ENCODE data around the gene HNRNPA3. TPM values are rescaled to one million over a fixed set of nuclear protein-coding genes. Genes with fewer than 3 reads are reported as not detected.
"Not testable (repeated sequence)": the region's sequence is repeated elsewhere in the genome, so short reads cannot be mapped to it uniquely, and the experiment has no call there.

Gene HNRNPA3
- total and polyA plus RNA-seq, 4 donors, result 51.1 to 374 (median 228) TPM

DNA sequence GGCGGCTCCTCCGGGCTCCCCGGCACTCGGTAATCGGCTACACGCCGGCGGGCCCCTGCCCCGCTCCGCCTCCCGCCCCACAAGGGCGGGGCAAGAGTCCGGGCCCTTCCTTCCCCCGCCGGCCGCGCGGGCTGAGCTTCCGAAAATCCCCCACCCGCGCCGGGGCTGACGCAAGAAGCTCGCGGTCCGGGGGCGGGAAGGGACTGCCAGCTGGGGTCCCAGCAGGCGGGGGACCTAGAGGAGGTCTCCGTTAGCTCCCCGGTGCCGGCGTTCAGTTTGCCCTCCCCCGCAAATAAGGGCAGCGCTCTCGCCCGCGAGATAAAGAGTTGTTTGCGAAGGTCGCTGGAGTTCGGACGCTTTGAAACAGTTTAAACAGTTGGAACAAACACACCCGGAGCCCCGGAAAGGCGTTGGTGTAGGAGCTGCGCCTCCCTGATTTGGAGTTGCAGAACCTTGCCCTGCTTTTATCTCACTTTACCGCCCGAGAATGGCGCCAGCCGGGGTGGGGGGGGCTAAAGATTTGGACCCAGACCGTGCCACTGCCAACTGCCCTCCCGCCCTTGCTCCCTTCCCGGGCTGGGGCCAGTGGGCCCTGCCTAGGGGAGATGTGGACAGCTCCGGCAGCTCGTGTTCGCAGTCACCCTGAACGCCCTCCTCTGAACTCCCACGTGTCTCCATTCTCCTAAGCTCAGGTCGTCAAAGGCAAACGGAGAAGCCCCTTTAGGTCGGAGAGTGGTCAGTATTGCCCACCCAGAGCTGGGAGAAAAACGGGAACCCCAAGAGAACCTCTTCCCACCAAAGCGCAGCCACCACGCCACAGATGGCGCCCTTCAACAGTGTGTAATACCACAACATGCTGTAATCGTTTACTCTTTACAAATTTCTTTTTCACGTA is 52.3 kb downstream of the HNRNPA3 start, which contains the start of gene NFE2L2:
Gene NFE2L2, minus strand, starts transcription at position 35 of the 895 bp plus-strand sequence. CDS start 151 bp downstream, outside the sequence.
- peaks cover 9% of the 10 kb centered on the region for H3K4me1 ChIP-seq (ENCODE audit: control insufficient read depth, insufficient read depth, low read length)
- 0% methylated on average over 55 of the region's 66 CpGs for WGBS (ENCODE audit: insufficient coverage)
- H3K9me3 ChIP-seq (ENCODE audit: control insufficient read depth, insufficient read depth, low read length), result no peaks in the 10 kb centered on the region
- H3K27ac ChIP-seq (ENCODE audit: low read depth, low read length), result peak within 1 kb of the TSS; percentile 100
- DNase-seq (ENCODE audit: low read depth in 4 of 6, low spot score in 6 of 6), result peak; percentile 53 to 95 (median 76)
- no peaks in the 10 kb centered on the region for H3K27me3 ChIP-seq (ENCODE audit: control insufficient read depth, insufficient read depth, low read length)
- no peaks in the 10 kb centered on the region for H3K36me3 ChIP-seq (ENCODE audit: control insufficient read depth, insufficient read depth, low read length)
- H3K4me3 ChIP-seq (ENCODE audit: low read depth, low read length), result peak within 1 kb of the TSS; percentile 90

GRCh38 chr2:177265824-177266817 is 53.5 kb downstream of the HNRNPA3 start:
- Histone ChIP-seq H3K9me3 (ENCODE audit: control insufficient read depth, insufficient read depth, low read length) (no peaks in the 10 kb centered on the region), H3K27ac (ENCODE audit: low read depth, low read length) (peak overlapping the region; percentile 100), H3K36me3 (ENCODE audit: control insufficient read depth, insufficient read depth, low read length) (no peaks in the 10 kb centered on the region), H3K27me3 (ENCODE audit: control insufficient read depth, insufficient read depth, low read length) (no peaks in the 10 kb centered on the region), H3K4me1 (ENCODE audit: control insufficient read depth, insufficient read depth, low read length) (peaks cover 5% of the 10 kb centered on the region), H3K4me3 (ENCODE audit: low read depth, low read length) (peak overlapping the region; percentile 90)
- no CpG with 5 or more reads among the region's 4 CpGs for WGBS (ENCODE audit: insufficient coverage)
- no peak for DNase-seq (ENCODE audit: low read depth in 4 of 6, low spot score in 6 of 6)

DNA sequence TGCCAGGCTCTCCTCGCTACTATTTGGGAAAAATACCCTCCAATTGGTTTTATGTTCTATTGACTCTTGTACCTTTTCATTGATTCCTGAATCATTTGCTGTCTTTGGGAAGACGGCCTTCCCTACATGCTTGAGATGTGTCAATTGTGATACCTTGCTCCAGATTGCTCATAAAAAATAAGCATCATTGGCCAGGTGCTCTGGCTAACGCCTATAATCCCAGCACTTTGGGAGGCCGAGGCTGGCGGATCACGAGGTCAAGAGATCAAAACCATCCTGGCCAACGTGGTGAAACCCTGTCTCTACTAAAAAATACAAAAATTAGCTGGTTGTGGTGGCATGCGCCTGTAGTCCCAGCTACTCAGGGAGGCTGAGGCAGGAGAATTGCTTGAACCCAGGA is 54.4 kb downstream of the HNRNPA3 start:
- not testable (repeated sequence) for H3K27ac ChIP-seq (ENCODE audit: low read depth, low read length); H3K4me3 ChIP-seq (ENCODE audit: low read depth, low read length); H3K4me1 ChIP-seq (ENCODE audit: control insufficient read depth, insufficient read depth, low read length); H3K36me3 ChIP-seq (ENCODE audit: control insufficient read depth, insufficient read depth, low read length); H3K27me3 ChIP-seq (ENCODE audit: control insufficient read depth, insufficient read depth, low read length); DNase-seq (ENCODE audit: low read depth in 4 of 6, low spot score in 6 of 6); H3K9me3 ChIP-seq (ENCODE audit: control insufficient read depth, insufficient read depth, low read length)
- 100% methylated on average over 2 of the region's 8 CpGs for WGBS (ENCODE audit: insufficient coverage)

DNA sequence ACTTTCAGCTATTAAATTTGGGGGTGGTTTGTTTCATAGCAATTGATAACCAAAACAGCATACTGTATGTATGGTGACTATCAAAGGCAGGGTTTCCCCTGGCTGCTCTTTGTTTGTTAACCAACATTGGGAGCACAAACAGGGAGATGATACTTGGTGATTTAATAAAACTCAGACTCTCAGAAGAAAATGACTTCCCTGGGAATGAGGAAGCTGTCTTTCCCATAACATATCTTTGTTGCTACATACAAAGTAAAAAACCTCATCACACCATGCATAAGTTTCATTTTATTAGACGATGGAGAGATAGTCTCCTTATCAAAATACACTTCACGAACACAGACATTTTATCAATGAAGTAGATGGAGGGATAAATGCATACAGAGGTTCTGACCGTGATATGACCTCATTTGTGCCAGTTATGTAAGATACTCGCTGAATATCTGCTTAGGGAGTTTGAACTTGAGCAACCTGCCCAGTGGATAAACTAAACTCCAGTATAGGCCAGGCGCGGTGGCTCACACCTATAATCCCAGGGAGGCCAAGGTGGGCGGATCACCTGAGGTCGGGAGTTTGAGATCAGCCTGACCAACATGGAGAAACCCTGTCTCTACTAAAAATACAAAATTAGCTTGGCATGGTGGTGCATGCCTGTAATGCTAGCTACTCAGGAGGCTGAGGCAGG is 55.7 kb downstream of the HNRNPA3 start:
- peaks cover 5% of the 10 kb centered on the region for H3K4me1 ChIP-seq (ENCODE audit: control insufficient read depth, insufficient read depth, low read length)
- no peaks in the 10 kb centered on the region for H3K36me3 ChIP-seq (ENCODE audit: control insufficient read depth, insufficient read depth, low read length)
- H3K27me3 ChIP-seq (ENCODE audit: control insufficient read depth, insufficient read depth, low read length), result no peaks in the 10 kb centered on the region
- no peak overlapping the region for H3K4me3 ChIP-seq (ENCODE audit: low read depth, low read length)
- no peak for DNase-seq (ENCODE audit: low read depth in 4 of 6, low spot score in 6 of 6)
- no peak overlapping the region for H3K27ac ChIP-seq (ENCODE audit: low read depth, low read length)
- H3K9me3 ChIP-seq (ENCODE audit: control insufficient read depth, insufficient read depth, low read length), result no peaks in the 10 kb centered on the region
- WGBS (ENCODE audit: insufficient coverage), result 93% methylated on average over 3 of the region's 8 CpGs

DNA sequence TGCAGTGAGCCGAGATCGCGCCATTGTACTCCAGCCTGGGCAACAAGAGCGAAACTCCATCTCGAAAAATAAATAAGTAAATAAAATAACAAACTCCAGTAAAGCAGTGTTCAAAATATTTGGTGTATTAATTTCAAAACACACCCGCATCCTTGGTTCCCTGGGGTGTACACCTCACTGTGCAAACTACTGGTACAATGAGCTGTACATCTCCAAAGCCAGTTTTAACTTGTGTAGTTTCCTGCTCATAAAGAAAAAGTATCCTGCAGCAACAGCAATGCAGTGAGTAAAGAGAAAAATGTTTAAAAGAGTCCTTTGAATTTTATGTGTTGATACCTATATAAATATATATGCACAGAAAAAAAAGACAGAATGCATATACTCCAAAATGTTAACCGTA is 56.3 kb downstream of the HNRNPA3 start:
- WGBS (ENCODE audit: insufficient coverage), result no CpG with 5 or more reads among the region's 7 CpGs
- H3K27me3 ChIP-seq (ENCODE audit: control insufficient read depth, insufficient read depth, low read length), result no peaks in the 10 kb centered on the region
- no peak overlapping the region for H3K27ac ChIP-seq (ENCODE audit: low read depth, low read length)
- peaks cover 5% of the 10 kb centered on the region for H3K4me1 ChIP-seq (ENCODE audit: control insufficient read depth, insufficient read depth, low read length)
- no peaks in the 10 kb centered on the region for H3K36me3 ChIP-seq (ENCODE audit: control insufficient read depth, insufficient read depth, low read length)
- H3K4me3 ChIP-seq (ENCODE audit: low read depth, low read length), result no peak overlapping the region
- no peak for DNase-seq (ENCODE audit: low read depth in 4 of 6, low spot score in 6 of 6)
- no peaks in the 10 kb centered on the region for H3K9me3 ChIP-seq (ENCODE audit: control insufficient read depth, insufficient read depth, low read length)

DNA sequence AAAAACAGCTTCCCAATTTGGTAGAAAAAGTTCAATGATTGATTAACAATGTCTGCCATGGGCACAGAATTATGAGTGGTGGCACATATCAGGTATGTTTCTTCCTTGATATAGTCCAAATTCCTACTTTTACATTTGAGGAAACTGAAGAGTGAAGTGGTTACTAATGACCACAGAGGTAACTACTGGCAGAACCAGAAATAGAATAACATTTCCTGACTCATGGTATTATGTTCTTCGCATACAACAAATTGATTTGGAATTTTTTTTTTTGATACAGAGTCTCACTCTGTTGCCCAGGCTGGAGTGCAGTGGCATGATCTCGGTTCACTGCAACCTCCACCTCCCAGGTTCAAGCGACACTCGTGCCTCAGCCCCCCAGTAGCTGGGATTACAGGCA is 57.9 kb downstream of the HNRNPA3 start:
- no peaks in the 10 kb centered on the region for H3K4me1 ChIP-seq (ENCODE audit: control insufficient read depth, insufficient read depth, low read length)
- WGBS (ENCODE audit: insufficient coverage), result 100% methylated on average over 2 of the region's 4 CpGs

GRCh38 chr2:177271981-177272666 is 59.5 kb downstream of the HNRNPA3 start:
- H3K4me1 ChIP-seq (ENCODE audit: control insufficient read depth, insufficient read depth, low read length), result no peaks in the 10 kb centered on the region
- H3K27me3 ChIP-seq (ENCODE audit: control insufficient read depth, insufficient read depth, low read length), result no peaks in the 10 kb centered on the region
- H3K9me3 ChIP-seq (ENCODE audit: control insufficient read depth, insufficient read depth, low read length), result no peaks in the 10 kb centered on the region
- no peak overlapping the region for H3K27ac ChIP-seq (ENCODE audit: low read depth, low read length)
- no peak overlapping the region for H3K4me3 ChIP-seq (ENCODE audit: low read depth, low read length)
- no peak for DNase-seq (ENCODE audit: low read depth in 4 of 6, low spot score in 6 of 6)
- H3K36me3 ChIP-seq (ENCODE audit: control insufficient read depth, insufficient read depth, low read length), result no peaks in the 10 kb centered on the region
- WGBS (ENCODE audit: insufficient coverage), result no CpG with 5 or more reads among the region's 1 CpG

More for the DNA sequence above, 57.9 kb downstream of the HNRNPA3 start:
- no peak for DNase-seq (ENCODE audit: low read depth in 4 of 6, low spot score in 6 of 6)
- H3K27me3 ChIP-seq (ENCODE audit: control insufficient read depth, insufficient read depth, low read length), result no peaks in the 10 kb centered on the region
- no peak overlapping the region for H3K4me3 ChIP-seq (ENCODE audit: low read depth, low read length)
- no peaks in the 10 kb centered on the region for H3K36me3 ChIP-seq (ENCODE audit: control insufficient read depth, insufficient read depth, low read length)
- no peaks in the 10 kb centered on the region for H3K9me3 ChIP-seq (ENCODE audit: control insufficient read depth, insufficient read depth, low read length)
- H3K27ac ChIP-seq (ENCODE audit: low read depth, low read length), result no peak overlapping the region

DNA sequence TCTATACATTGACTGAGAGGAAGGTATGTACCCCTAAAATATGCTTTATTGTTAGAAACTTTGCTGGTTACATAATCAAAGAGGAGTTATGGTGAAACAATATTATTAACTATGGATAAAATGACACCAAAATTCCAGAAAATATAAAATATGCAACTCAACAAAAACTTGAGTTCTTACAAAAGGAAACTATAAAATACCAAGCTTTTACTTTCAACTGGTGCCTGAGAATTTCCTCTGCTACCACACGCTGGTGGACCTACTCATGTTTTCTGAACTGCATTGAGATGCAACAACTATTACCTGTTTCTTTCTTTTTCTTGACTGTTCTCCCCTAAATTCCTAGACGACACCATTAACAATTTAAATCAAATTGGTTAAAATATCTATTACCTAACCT is 60.2 kb downstream of the HNRNPA3 start:
- Histone ChIP-seq H3K4me3 (ENCODE audit: low read depth, low read length) (no peak overlapping the region), H3K27me3 (ENCODE audit: control insufficient read depth, insufficient read depth, low read length) (no peaks in the 10 kb centered on the region), H3K36me3 (ENCODE audit: control insufficient read depth, insufficient read depth, low read length) (no peaks in the 10 kb centered on the region), H3K27ac (ENCODE audit: low read depth, low read length) (no peak overlapping the region), H3K4me1 (ENCODE audit: control insufficient read depth, insufficient read depth, low read length) (no peaks in the 10 kb centered on the region), H3K9me3 (ENCODE audit: control insufficient read depth, insufficient read depth, low read length) (no peaks in the 10 kb centered on the region)
- 82% methylated on average over 1 of the region's 2 CpGs for WGBS (ENCODE audit: insufficient coverage)
- no peak for DNase-seq (ENCODE audit: low read depth in 4 of 6, low spot score in 6 of 6)

DNA sequence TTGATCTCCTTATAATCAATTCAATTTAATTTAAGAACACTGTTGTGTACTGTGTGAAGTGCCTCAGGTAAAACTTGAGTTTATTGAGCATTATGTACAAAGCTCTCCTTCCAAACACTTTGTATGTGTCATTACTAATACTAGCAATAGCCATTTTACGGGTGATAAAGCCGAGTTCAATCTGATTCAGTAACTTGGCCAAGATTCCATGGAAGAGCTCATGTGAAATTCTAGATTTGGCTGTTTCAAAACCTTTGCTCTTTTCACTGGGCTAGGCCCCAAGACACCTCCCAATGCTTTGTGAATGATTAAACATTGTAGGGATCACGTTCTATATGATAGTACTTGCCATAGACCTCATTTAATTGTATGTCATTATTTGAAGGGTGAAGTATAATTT is 60.8 kb downstream of the HNRNPA3 start:
- no CpG with 5 or more reads among the region's 3 CpGs for WGBS (ENCODE audit: insufficient coverage)
- no peak overlapping the region for H3K4me3 ChIP-seq (ENCODE audit: low read depth, low read length)
- no peaks in the 10 kb centered on the region for H3K4me1 ChIP-seq (ENCODE audit: control insufficient read depth, insufficient read depth, low read length)
- no peaks in the 10 kb centered on the region for H3K36me3 ChIP-seq (ENCODE audit: control insufficient read depth, insufficient read depth, low read length)
- no peak for DNase-seq (ENCODE audit: low read depth in 4 of 6, low spot score in 6 of 6)
- H3K27ac ChIP-seq (ENCODE audit: low read depth, low read length), result no peak overlapping the region
- H3K27me3 ChIP-seq (ENCODE audit: control insufficient read depth, insufficient read depth, low read length), result no peaks in the 10 kb centered on the region
- no peaks in the 10 kb centered on the region for H3K9me3 ChIP-seq (ENCODE audit: control insufficient read depth, insufficient read depth, low read length)
